GM12891 (cell line): ENCODE data around the gene TMEM131.

Source experiments
- PAX5 ChIP-seq: IDR thresholded peaks from 2 replicates; pipeline ENCODE4 v1.6.1; 2011; ENCODE audit warnings: low read length, moderate library complexity, mild to moderate bottlenecking; ENCODE audit not compliant: insufficient read depth, severe bottlenecking
- POLR2A ChIP-seq: IDR thresholded peaks from 2 replicates; pipeline ENCODE4 v1.6.1; 2011; ENCODE audit warnings: low read depth, low read length, control low read depth
- POLR2AphosphoS5 ChIP-seq: IDR thresholded peaks from 2 replicates; pipeline ENCODE4 v1.6.1; 2011; ENCODE audit warnings: low read depth, low read length, control low read depth
- SPI1 ChIP-seq: IDR thresholded peaks from 2 replicates; pipeline ENCODE4 v1.6.1; 2011; ENCODE audit warnings: low read depth, low read length, control low read depth
- TAF1 ChIP-seq: IDR thresholded peaks from 2 replicates; pipeline ENCODE4 v1.6.1; 2011; ENCODE audit warnings: low read depth, low read length, control low read depth

- TF ChIP-seq POLR2A (no peak), POLR2AphosphoS5 (no peak), PAX5 (no peak), TAF1 (no peak), SPI1 (no peak)
Observed at GRCh38 chr2:97869722-97870346, 125.9 kb downstream of the TMEM131 start.
